M059J (cell line): ENCODE results near the gene B9D2. TPM values are rescaled to one million over a fixed set of nuclear protein-coding genes. Genes with fewer than 3 reads are reported as not detected.

ENCODE experiments used
- DNase-seq: peaks from one replicate; pipeline ENCODE4 v3.0.0-alpha.2; 2012; ENCODE audit warnings: low read depth
- total RNA-seq: library from RNA; depleted of rRNA; stranded (reverse); fragments of >200 nt; shearing (Covaris generic); gene quantifications from 2 replicates; pipeline ENCODE4 v1.2.3, GENCODE V29; 2014; rRNA removed

B9D2 gene
- total RNA-seq, 1 experiment from 2014 or later = 8.2 TPM

- peak; percentile 26 for DNase-seq
Measured at GRCh38 chr19:41309180-41310032, 54.5 kb downstream of the B9D2 start.

GRCh38 chr19:41308450-41309179, 55.3 kb downstream of the B9D2 start:
- peak; percentile 89 for DNase-seq

DNA sequence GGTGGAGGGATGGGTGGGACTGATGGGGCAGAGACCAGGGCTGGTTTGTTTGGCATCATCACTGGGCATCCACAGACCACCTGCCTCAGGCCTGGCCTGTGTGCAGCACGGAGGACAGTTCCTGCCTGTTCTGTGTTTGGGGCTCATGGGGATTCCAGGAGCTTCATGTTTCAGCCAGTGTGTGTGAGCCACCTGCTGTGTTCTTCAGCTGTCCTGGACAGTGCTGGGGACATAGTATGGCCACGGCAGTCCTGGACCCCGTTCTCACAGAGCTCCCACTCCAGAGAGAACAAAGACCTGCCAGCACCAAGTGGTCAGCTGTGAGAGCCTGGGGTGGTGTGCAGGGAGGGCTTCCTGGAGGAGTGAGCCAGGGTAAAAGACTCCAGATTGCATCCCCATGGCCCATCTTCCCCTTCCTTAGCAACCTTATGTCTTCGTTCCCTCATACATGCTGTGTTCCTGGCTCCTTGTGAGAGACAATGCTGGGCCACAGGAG, 55.9 kb downstream of the B9D2 start:
- no peak for DNase-seq

- DNase-seq = no peak
Measured at GRCh38 chr19:41307090-41307875, 56.7 kb downstream of the B9D2 start.

GRCh38 chr19:41305927-41306793, 57.8 kb downstream of the B9D2 start:
- DNase-seq = no peak

DNA sequence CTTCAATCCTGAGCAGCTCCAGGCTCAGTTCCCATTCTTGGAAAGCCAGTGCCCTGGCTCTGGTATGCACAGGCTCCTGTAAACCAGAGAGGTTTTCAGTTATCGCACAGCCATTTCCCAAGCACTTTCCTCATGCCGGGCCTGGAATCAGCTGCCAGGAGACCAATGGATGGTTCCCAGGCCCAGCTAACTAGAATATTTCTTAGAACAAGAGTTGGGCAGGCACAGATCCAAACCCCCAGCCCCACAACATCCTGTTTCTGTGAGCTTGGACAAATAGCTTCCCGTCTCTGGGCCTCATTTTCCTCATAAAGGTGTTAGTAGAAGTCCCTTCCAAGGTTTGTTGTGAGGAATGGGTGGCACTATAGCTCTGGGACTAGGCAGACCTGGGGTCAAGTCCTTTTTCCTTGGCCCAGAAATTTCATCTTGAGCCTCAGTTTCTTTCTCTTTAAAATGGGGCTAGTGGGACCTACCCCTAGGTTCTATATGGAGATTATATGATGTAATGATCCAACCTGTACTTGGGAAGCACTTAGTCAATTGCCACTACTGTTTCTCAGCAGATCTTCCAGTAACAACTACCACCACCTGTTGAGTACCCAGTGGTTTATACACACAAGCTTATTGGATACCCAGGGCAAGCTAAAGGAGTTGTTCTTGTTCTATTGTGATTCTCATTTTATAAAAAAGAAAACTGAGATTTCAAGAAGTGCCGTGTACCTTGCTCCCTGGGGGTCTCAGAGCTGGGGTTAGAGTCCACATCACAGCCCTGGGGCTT, 59.1 kb downstream of the B9D2 start:
- DNase-seq = no peak

Other genes with a start within 250 kb of the B9D2 start
- not detected in 2 replicates for gene CYP2F1, start 249.7 kb downstream of the B9D2 start, total RNA-seq
- 5.6 and 7.3 TPM in 2 replicates for gene CYP2S1, start 170.9 kb downstream of the B9D2 start, total RNA-seq
- 237 and 362 TPM in 2 replicates for gene AXL, start 144.9 kb downstream of the B9D2 start, total RNA-seq
- gene HNRNPUL1, start 99.8 kb downstream of the B9D2 start, total RNA-seq = 94.9 and 143 TPM in 2 replicates
- gene CCDC97, start 54.0 kb downstream of the B9D2 start, total RNA-seq = 5.6 and 7.2 TPM in 2 replicates
- gene TGFB1, start 10.2 kb downstream of the B9D2 start, total RNA-seq = 10.1 and 22.9 TPM in 2 replicates
- gene TMEM91, start 12.4 kb upstream of the B9D2 start, total RNA-seq = 0.17 and 2.4 TPM in 2 replicates
- 25.2 and 28.5 TPM in 2 replicates for gene EXOSC5, start 33.2 kb upstream of the B9D2 start, total RNA-seq
- gene BCKDHA, start 33.7 kb upstream of the B9D2 start, total RNA-seq = 15.9 and 18.3 TPM in 2 replicates
- not detected in 2 replicates for gene B3GNT8, start 63.2 kb upstream of the B9D2 start, total RNA-seq
- gene DMAC2, start 75.8 kb upstream of the B9D2 start, total RNA-seq = 52.1 and 57.2 TPM in 2 replicates
- gene ERICH4, start 79.0 kb upstream of the B9D2 start, total RNA-seq = not detected in 2 replicates
- not detected in 2 replicates for gene CEACAM21, start 212.0 kb upstream of the B9D2 start, total RNA-seq